GM23248 (cell line): ENCODE results near the gene PTPRD. TPM values are rescaled to one million over a fixed set of nuclear protein-coding genes. Genes with fewer than 3 reads are reported as not detected.

Experiments
- DNase-seq: peaks from one replicate; pipeline ENCODE4 v3.0.0-alpha.2; 2015
- H2AFZ ChIP-seq: fragments of 200-600 bp; sonication (generic); 2 replicates; pipeline ENCODE4 v1.6.1; 2016; ENCODE audit warnings: antibody characterized with exemption
- H3F3A ChIP-seq: fragments of 200-600 bp; sonication (generic); 2 replicates; pipeline ENCODE4 v1.6.1; 2016; ENCODE audit warnings: mild to moderate bottlenecking, antibody characterized with exemption, mixed run types; ENCODE audit not compliant: insufficient read depth
- H3K27ac ChIP-seq: fragments of 200-600 bp; sonication (generic); 2 replicates; pipeline ENCODE4 v1.5.1; 2016; ENCODE audit warnings: mild to moderate bottlenecking
- H3K27me3 ChIP-seq: fragments of 200-600 bp; sonication (generic); replicated peaks from 2 replicates; pipeline ENCODE4 v1.6.1; 2016; ENCODE audit warnings: mild to moderate bottlenecking; ENCODE audit not compliant: insufficient read depth
- H3K36me3 ChIP-seq: fragments of 200-600 bp; sonication (generic); 2 replicates; pipeline ENCODE4 v1.6.1; 2016; ENCODE audit warnings: low read depth, mild to moderate bottlenecking
- H3K4me1 ChIP-seq: fragments of 200-600 bp; sonication (generic); 2 replicates; pipeline ENCODE4 v1.6.1; 2016; ENCODE audit warnings: mild to moderate bottlenecking; ENCODE audit not compliant: insufficient read depth
- H3K4me2 ChIP-seq: fragments of 200-600 bp; sonication (generic); one replicate; pipeline ENCODE4 v1.6.1; 2016; ENCODE audit warnings: mild to moderate bottlenecking; ENCODE audit not compliant: unreplicated experiment
- H3K4me3 ChIP-seq: fragments of 200-600 bp; sonication (generic); 2 replicates; pipeline ENCODE4 v1.5.1; 2016; ENCODE audit warnings: mild to moderate bottlenecking
- H3K79me2 ChIP-seq: fragments of 200-600 bp; sonication (generic); 2 replicates; pipeline ENCODE4 v1.6.1; 2016; ENCODE audit warnings: mild to moderate bottlenecking; ENCODE audit not compliant: insufficient read depth
- H3K9ac ChIP-seq: fragments of 200-600 bp; sonication (generic); 2 replicates; pipeline ENCODE4 v1.6.1; 2016; ENCODE audit warnings: mild to moderate bottlenecking
- H3K9me2 ChIP-seq: fragments of 200-600 bp; sonication (generic); 2 replicates; pipeline ENCODE4 v1.6.1; 2016; ENCODE audit warnings: mixed run types, mild to moderate bottlenecking, moderate library complexity; ENCODE audit not compliant: insufficient read depth
- H3K9me3 ChIP-seq: fragments of 200-600 bp; sonication (generic); one replicate; pipeline ENCODE4 v1.6.1; 2017; ENCODE audit warnings: low read depth
- H4K20me1 ChIP-seq: fragments of 200-600 bp; sonication (generic); 2 replicates; pipeline ENCODE4 v1.6.0; 2016; ENCODE audit not compliant: insufficient read depth
- EZH2 ChIP-seq: fragments of 200-600 bp; sonication (generic); IDR thresholded peaks from 2 replicates; pipeline ENCODE4 v1.6.1; 2018; ENCODE audit warnings: antibody characterized with exemption, mild to moderate bottlenecking; ENCODE audit not compliant: insufficient read depth, poor library complexity, severe bottlenecking
- EZH2phosphoT487 ChIP-seq: fragments of 200-600 bp; sonication (generic); IDR thresholded peaks from 2 replicates; pipeline ENCODE4 v1.6.1; 2018; ENCODE audit warnings: antibody characterized with exemption, moderate library complexity, mild to moderate bottlenecking, low read depth; ENCODE audit not compliant: insufficient read depth
- WGBS, 2 experiments: methylation state at CpG; one replicate each; pipeline ENCODE4 v1.1.6; 2015 to 2017; ENCODE audit warnings: low lambda C conversion rate in 2 of 2, low coverage in 1 of 2; ENCODE audit errors: missing lambda C conversion rate in 2 of 2; 5-methylcytosine and 5-hydroxymethylcytosine counted together
- in situ Hi-C: fragments of 300-500 bp; cut with MboI; formaldehyde crosslinking; loops from 2 replicates; pipeline ENCODE4 v1.15.0; 2020
- polyA plus RNA-seq: library from polyadenylated mRNA; unstranded; fragments of >200 nt; fragmentation: Nextera tagmentation; extraction: Ambion mirVana; gene quantifications from 2 replicates; pipeline ENCODE4 v1.2.1, GENCODE V29; 2016
- total RNA-seq: library from RNA; depleted of rRNA; stranded (reverse); fragments of >200 nt; shearing (Covaris generic); gene quantifications from 2 replicates; pipeline ENCODE4 v1.2.3, GENCODE V29; 2014

Gene PTPRD
- total and polyA plus RNA-seq, 2 experiments from 2014 or later = 0.05 TPM; not detected in 1

GRCh38 chr9:9783211-9783610 is 829.6 kb downstream of the PTPRD start:
- Histone ChIP-seq H3K27me3 (no peaks in the 10 kb centered on the region), H4K20me1 (no peaks in the 10 kb centered on the region), H3K4me2 (no peak overlapping the region), H3K79me2 (no peaks in the 10 kb centered on the region), H2AFZ (no peak overlapping the region), H3K27ac (no peak overlapping the region), H3K36me3 (no peaks in the 10 kb centered on the region), H3K4me1 (no peaks in the 10 kb centered on the region), H3K9ac (no peak overlapping the region), H3F3A (no peaks in the 10 kb centered on the region), H3K9me3 (no peaks in the 10 kb centered on the region), H3K4me3 (no peak overlapping the region), H3K9me2 (no peaks in the 10 kb centered on the region)
- DNase-seq = no peak
- 17 to 18% methylated on average over 2 of the region's 2 CpGs for WGBS, 2 experiments
- in situ Hi-C loops = no loop called here
- TF ChIP-seq EZH2phosphoT487 = no peak
- TF ChIP-seq EZH2 = no peak

DNA sequence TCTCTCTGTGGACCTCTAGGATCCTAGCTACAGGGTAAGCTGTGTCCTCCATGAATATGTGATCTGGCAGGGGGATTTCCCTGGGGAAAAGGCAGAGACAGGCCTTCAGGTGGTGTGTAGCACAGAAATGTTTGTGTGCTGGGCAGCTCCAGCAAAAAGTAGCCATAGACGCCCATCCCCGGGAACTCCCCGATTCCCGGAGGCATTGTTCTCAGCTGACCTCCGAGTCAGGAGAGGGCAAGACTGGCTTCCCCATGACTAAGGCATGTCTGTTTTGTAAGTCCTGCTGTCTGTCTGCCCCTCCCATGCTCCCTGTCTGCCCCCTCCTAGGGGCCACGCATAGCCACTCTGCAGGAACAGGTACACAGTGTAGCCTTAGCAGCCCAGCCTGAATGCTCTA is 834.5 kb downstream of the PTPRD start:
- 51 to 52% methylated on average over 6 of the region's 6 CpGs for WGBS, 2 experiments
- in situ Hi-C loops = no loop called here
- Histone ChIP-seq H3F3A (no peaks in the 10 kb centered on the region), H3K4me1 (no peaks in the 10 kb centered on the region), H3K27ac (no peak overlapping the region), H3K27me3 (no peaks in the 10 kb centered on the region), H3K9me2 (no peaks in the 10 kb centered on the region), H3K4me3 (no peak overlapping the region), H3K9ac (no peak overlapping the region), H2AFZ (no peak overlapping the region), H3K79me2 (no peaks in the 10 kb centered on the region), H3K4me2 (no peak overlapping the region), H3K9me3 (no peaks in the 10 kb centered on the region), H3K36me3 (no peaks in the 10 kb centered on the region), H4K20me1 (no peaks in the 10 kb centered on the region)
- TF ChIP-seq EZH2 (no peak), EZH2phosphoT487 (no peak)
- no peak for DNase-seq

GRCh38 chr9:9774471-9774870 is 838.3 kb downstream of the PTPRD start:
- H3K79me2 ChIP-seq = no peaks in the 10 kb centered on the region
- no peaks in the 10 kb centered on the region for H3K27me3 ChIP-seq
- no peak overlapping the region for H2AFZ ChIP-seq
- no peaks in the 10 kb centered on the region for H3K4me1 ChIP-seq
- WGBS, 2 experiments = 3 to 4% methylated on average over 2 of the region's 2 CpGs
- H3F3A ChIP-seq = no peaks in the 10 kb centered on the region
- no peaks in the 10 kb centered on the region for H3K9me3 ChIP-seq
- H4K20me1 ChIP-seq = no peaks in the 10 kb centered on the region
- no peak overlapping the region for H3K4me2 ChIP-seq
- in situ Hi-C loops = no loop called here
- no peaks in the 10 kb centered on the region for H3K36me3 ChIP-seq
- H3K27ac ChIP-seq = no peak overlapping the region
- no peak for TF ChIP-seq EZH2
- no peak for TF ChIP-seq EZH2phosphoT487
- DNase-seq = no peak
- no peaks in the 10 kb centered on the region for H3K9me2 ChIP-seq
- no peak overlapping the region for H3K4me3 ChIP-seq
- no peak overlapping the region for H3K9ac ChIP-seq

DNA sequence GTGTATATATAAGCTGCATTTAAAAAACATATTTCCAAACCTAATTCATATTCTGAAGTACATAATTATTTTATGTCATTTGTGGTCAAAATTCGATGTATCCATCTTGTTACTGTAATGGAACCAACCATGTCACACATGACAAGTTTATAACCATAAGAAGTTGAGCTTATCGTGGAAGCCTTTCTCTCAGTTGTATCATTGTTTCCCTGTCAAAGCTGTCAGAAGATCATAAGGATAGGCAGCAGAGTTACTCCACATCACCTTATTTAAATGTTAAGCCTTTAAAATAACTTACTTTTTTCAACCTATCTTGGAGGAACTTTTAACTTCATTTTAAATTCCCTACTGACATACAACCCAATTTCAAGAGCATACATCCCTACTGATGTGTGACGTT is 841.5 kb downstream of the PTPRD start:
- Histone ChIP-seq H3K9me2 (no peaks in the 10 kb centered on the region), H3K4me3 (no peak overlapping the region), H3K36me3 (no peaks in the 10 kb centered on the region), H3K4me2 (no peak overlapping the region), H3K79me2 (no peaks in the 10 kb centered on the region), H3K27ac (no peak overlapping the region), H2AFZ (no peak overlapping the region), H3K9me3 (no peaks in the 10 kb centered on the region), H3K9ac (no peak overlapping the region), H3K27me3 (no peaks in the 10 kb centered on the region), H4K20me1 (no peaks in the 10 kb centered on the region), H3K4me1 (no peaks in the 10 kb centered on the region), H3F3A (no peaks in the 10 kb centered on the region)
- in situ Hi-C loops = no loop called here
- DNase-seq = no peak
- WGBS, 2 experiments = 5% methylated on average over 3 of the region's 3 CpGs
- TF ChIP-seq EZH2 (no peak), EZH2phosphoT487 (no peak)

DNA sequence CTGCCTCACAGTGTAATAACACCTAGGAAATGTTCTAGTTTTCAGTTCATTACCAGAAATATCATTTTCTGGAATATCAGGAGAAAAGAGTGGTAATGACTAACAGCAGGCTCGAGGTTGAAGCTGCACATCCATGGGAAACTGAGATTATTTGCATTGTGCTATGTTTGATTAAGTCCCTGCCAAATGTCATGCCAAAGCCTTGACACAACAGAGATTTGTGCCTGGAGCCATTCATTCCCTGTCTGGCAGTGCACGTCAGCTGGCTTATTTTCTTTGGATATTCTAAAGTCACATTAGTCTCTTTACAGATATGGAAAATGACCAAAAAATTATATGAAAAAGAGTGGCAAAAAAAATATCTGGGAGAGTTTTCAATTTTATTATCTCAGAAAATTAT is 848.0 kb downstream of the PTPRD start:
- in situ Hi-C loops = no loop called here
- no peak for TF ChIP-seq EZH2
- DNase-seq = no peak
- no peaks in the 10 kb centered on the region for H3F3A ChIP-seq
- no peaks in the 10 kb centered on the region for H4K20me1 ChIP-seq
- H3K9me3 ChIP-seq = no peaks in the 10 kb centered on the region
- H2AFZ ChIP-seq = no peak overlapping the region
- no peaks in the 10 kb centered on the region for H3K4me1 ChIP-seq
- no peaks in the 10 kb centered on the region for H3K9me2 ChIP-seq
- no peaks in the 10 kb centered on the region for H3K79me2 ChIP-seq
- H3K27ac ChIP-seq = no peak overlapping the region
- no peak overlapping the region for H3K4me2 ChIP-seq
- no peak overlapping the region for H3K4me3 ChIP-seq
- H3K9ac ChIP-seq = no peak overlapping the region
- no peaks in the 10 kb centered on the region for H3K36me3 ChIP-seq
- 0 to 6% methylated on average over 2 of the region's 2 CpGs for WGBS, 2 experiments
- H3K27me3 ChIP-seq = no peaks in the 10 kb centered on the region
